Fibroblast of upper back skin (primary cell): ENCODE results near the gene ASAH2.
"Not testable (repeated sequence)": the region's sequence is repeated elsewhere in the genome, so short reads cannot be mapped to it uniquely, and the experiment has no call there.

ENCODE experiments used
- DNase-seq: peaks from one replicate; pipeline ENCODE4 v3.0.0-alpha.2; 2013

The ASAH2 gene

GRCh38 chr10:50250096-50250854 lies 1.0 kb downstream of the ASAH2 start:
- DNase-seq, result no peak

- DNase-seq, result no peak
Measured at GRCh38 chr10:50248598-50248997, 2.7 kb downstream of the ASAH2 start.

- DNase-seq, result no peak
Measured at GRCh38 chr10:50248062-50248461, 3.3 kb downstream of the ASAH2 start.

GRCh38 chr10:50244201-50244600 lies 7.1 kb downstream of the ASAH2 start:
- no peak for DNase-seq

GRCh38 chr10:50242777-50243176 lies 8.5 kb downstream of the ASAH2 start:
- no peak for DNase-seq

GRCh38 chr10:50241478-50241877 lies 9.8 kb downstream of the ASAH2 start:
- DNase-seq, result not testable (repeated sequence)

- no peak for DNase-seq
Measured at GRCh38 chr10:50234486-50234885, 16.8 kb downstream of the ASAH2 start.

- DNase-seq, result no peak
Measured at GRCh38 chr10:50232261-50232639, 19.1 kb downstream of the ASAH2 start.

- no peak for DNase-seq
Measured at GRCh38 chr10:50231515-50232260, 19.6 kb downstream of the ASAH2 start.

- no peak for DNase-seq
Measured at GRCh38 chr10:50229460-50229859, 21.9 kb downstream of the ASAH2 start.

- no peak for DNase-seq
Measured at GRCh38 chr10:50228672-50229071, 22.6 kb downstream of the ASAH2 start.

- DNase-seq, result no peak
Measured at GRCh38 chr10:50226610-50227009, 24.7 kb downstream of the ASAH2 start.

- peak; percentile 60 for DNase-seq
Measured at GRCh38 chr10:50224330-50224952, 26.9 kb downstream of the ASAH2 start.

GRCh38 chr10:50222199-50222598 lies 29.1 kb downstream of the ASAH2 start:
- no peak for DNase-seq

- no peak for DNase-seq
Measured at GRCh38 chr10:50221470-50221869, 29.8 kb downstream of the ASAH2 start.

- no peak for DNase-seq
Measured at GRCh38 chr10:50219646-50220045, 31.7 kb downstream of the ASAH2 start.

- DNase-seq, result no peak
Measured at GRCh38 chr10:50219200-50219599, 32.1 kb downstream of the ASAH2 start.

- peak; percentile 20 for DNase-seq
Measured at GRCh38 chr10:50216894-50217293, 34.4 kb downstream of the ASAH2 start.

- no peak for DNase-seq
Measured at GRCh38 chr10:50216418-50216817, 34.9 kb downstream of the ASAH2 start.

GRCh38 chr10:50211670-50212069 lies 39.6 kb downstream of the ASAH2 start:
- DNase-seq, result no peak

- no peak for DNase-seq
Measured at GRCh38 chr10:50210876-50211275, 40.4 kb downstream of the ASAH2 start.
